ENCODE results near the gene SMTNL1.

The SMTNL1 gene

DNA sequence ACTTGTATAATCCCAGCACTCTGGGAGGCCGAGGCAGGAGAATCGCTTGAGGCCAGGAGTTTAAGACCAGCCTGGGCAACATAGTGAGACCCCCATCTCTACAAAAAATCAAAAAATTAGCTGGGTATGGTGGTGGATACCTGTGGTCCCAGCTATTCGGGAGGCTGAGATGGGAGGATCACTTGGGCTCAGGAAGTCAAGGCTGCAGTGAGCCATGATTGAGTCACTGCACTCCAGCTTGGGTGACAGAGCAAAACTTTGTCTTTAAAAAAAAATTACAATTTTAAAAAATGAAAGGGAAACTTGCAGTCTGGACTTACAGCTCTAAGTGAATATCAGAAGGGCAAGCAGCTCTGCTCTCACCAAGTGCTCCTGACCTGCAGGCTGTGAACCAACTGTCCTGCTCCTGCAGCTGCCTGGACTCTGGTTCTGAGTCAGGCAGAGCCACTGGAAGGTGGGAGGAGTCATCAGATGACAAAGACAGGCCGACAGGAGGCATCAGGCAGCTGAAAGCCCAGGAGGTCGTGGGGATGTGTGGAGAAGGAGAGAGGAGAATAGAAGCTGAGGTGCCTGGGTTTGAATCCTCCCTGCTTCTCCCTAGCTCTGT lies 9.6 kb downstream of the SMTNL1 start:
- Mint-ChIP-seq H3K4me1 (ENCODE audit: low read depth) (peaks cover 14% of the 10 kb centered on the region), H3K27ac (peak overlapping the region; percentile 88), H3K9me3 (no peaks in the 10 kb centered on the region), H3K27me3 (no peaks in the 10 kb centered on the region), H3K4me3 (no peak overlapping the region), H3K36me3 (ENCODE audit: low read depth) (peaks cover 64% of the 10 kb centered on the region)
- DNase-seq: no peak

DNA sequence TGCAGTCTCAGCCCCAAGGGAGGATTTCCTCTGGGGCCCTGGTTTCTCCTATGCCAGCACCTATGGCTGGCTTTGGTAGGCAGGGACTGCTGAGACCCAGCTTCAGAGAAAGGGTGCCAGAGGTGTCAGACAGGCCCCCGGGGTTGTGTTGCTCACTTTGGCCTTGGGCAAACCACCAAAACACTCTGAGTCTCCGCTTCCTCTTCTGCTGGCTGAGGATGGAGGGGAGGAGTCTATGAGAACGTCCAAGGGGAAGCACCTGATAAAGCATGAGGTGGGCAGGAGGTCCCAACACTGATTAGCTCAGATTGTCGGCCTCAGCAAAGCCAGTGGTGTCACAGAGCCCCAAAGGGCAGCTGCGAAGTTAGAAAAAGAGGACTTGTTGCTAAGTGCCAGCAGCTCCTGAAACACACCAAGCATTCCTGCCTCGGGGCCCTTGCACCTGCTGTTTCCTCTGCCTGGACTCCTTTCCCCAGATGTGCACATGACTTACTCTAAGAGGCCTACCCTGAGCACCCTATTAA lies 10.5 kb downstream of the SMTNL1 start:
- peak overlapping the region; percentile 88 for H3K27ac Mint-ChIP-seq

DNA sequence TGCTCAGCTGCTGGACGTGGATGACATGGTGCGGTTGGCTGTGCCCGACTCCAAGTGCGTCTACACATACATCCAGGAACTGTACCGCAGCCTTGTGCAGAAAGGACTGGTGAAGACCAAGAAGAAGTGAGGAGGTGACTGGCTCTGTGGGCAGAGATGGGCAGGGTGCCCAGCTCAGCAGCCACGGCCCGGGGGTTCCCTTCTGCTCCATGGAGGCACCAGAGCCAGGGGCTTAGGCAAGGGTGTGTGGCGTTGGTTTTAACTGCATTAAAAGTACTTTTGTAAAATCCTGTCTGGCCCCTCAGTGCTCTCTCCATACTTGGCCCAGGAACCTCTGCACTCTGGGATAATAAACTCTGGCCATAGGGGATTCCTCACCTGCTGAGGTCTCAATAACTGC lies 12.6 kb downstream of the SMTNL1 start:
- H3K4me3 Mint-ChIP-seq: no peak overlapping the region
- H3K27ac Mint-ChIP-seq: peak overlapping the region; percentile 31
- H3K27me3 Mint-ChIP-seq: no peaks in the 10 kb centered on the region
- no peaks in the 10 kb centered on the region for H3K9me3 Mint-ChIP-seq
- H3K36me3 Mint-ChIP-seq (ENCODE audit: low read depth): peaks cover 88% of the 10 kb centered on the region
- DNase-seq: no peak
- H3K4me1 Mint-ChIP-seq (ENCODE audit: low read depth): peaks cover 15% of the 10 kb centered on the region

More for the DNA sequence above, 10.5 kb downstream of the SMTNL1 start:
- Mint-ChIP-seq H3K27me3 (no peaks in the 10 kb centered on the region), H3K4me3 (no peak overlapping the region), H3K9me3 (no peaks in the 10 kb centered on the region), H3K36me3 (ENCODE audit: low read depth) (peaks cover 70% of the 10 kb centered on the region), H3K4me1 (ENCODE audit: low read depth) (peaks cover 14% of the 10 kb centered on the region)
- DNase-seq: no peak

DNA sequence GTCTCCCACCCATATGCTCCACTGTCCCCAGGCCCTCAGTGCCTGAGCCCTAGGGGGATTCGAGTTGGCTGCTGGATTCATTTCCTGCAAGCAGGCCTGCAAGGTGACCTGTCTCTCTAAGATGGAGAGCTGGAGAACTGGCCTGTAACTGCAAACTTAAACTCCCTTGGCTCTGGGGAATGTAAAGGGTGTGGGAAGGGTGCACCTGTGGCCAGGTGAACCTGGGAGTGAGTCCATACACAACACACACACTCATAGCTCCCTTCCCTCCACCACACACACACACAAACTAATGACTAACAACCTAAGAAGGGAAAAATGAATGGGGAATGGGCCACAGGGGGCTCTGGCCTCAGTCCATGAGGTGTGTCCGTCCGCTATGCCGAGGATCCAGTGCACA lies 14.5 kb downstream of the SMTNL1 start:
- Mint-ChIP-seq H3K27me3 (no peaks in the 10 kb centered on the region), H3K4me1 (ENCODE audit: low read depth) (peaks cover 19% of the 10 kb centered on the region), H3K27ac (peak overlapping the region; percentile 23), H3K36me3 (ENCODE audit: low read depth) (peaks cover 97% of the 10 kb centered on the region), H3K4me3 (no peak overlapping the region), H3K9me3 (no peaks in the 10 kb centered on the region)
- DNase-seq: no peak

- Mint-ChIP-seq H3K4me1 (ENCODE audit: low read depth) (peaks cover 14% of the 10 kb centered on the region), H3K27me3 (no peaks in the 10 kb centered on the region), H3K4me3 (no peak overlapping the region), H3K36me3 (ENCODE audit: low read depth) (peaks cover 97% of the 10 kb centered on the region), H3K9me3 (no peaks in the 10 kb centered on the region), H3K27ac (peak overlapping the region; percentile 23)
- no peak for DNase-seq
These were observed 15.1 kb downstream of the SMTNL1 start for GRCh38 chr11:57552479-57552878.

DNA sequence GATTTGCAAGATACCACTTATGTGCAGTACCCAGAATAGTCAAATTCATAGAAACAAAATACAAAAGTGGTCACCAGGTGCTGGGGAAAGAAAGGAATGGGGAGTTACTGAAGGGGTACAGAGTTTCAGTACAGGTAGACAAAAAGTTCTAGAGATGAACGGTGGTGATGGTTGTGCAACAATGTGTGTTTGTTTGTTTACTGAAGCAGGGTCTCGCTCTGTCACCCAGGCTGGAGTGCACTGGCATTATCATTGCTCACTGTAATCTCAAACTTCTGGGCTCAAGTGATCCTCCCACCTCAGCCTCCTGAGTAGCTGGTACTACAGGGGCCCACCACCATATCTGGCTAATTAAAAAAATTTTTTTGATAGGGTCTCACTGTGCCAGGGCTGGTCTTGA lies 18.0 kb downstream of the SMTNL1 start:
- Mint-ChIP-seq H3K4me1 (ENCODE audit: low read depth) (peaks cover 8% of the 10 kb centered on the region), H3K27ac (peak overlapping the region; percentile 81), H3K36me3 (ENCODE audit: low read depth) (peaks cover 97% of the 10 kb centered on the region), H3K27me3 (no peaks in the 10 kb centered on the region), H3K9me3 (no peaks in the 10 kb centered on the region), H3K4me3 (no peak overlapping the region)
- DNase-seq: no peak

DNA sequence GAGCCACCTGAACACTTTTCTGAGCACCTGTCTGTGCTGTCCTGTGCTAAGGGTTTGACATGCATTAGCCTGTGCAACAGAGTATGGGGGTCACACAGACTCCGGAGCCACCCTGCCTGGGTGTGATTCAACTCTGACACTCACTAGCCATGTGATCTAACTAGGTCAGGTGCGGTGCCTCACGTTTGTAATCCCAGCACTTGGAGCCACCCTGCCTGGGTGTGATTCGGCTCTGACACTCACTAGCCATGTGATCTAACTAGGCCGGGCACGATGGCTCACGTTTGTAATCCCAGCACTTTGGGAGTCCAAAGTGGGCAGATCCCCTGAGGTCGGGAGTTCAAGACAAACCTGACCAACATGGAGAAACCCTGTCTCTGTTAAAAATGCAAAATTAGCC lies 18.6 kb downstream of the SMTNL1 start:
- H3K27me3 Mint-ChIP-seq: no peaks in the 10 kb centered on the region
- no peak for DNase-seq
- no peaks in the 10 kb centered on the region for H3K9me3 Mint-ChIP-seq
- no peak overlapping the region for H3K27ac Mint-ChIP-seq
- H3K4me3 Mint-ChIP-seq: no peak overlapping the region
- peaks cover 91% of the 10 kb centered on the region for H3K36me3 Mint-ChIP-seq (ENCODE audit: low read depth)
- peaks cover 9% of the 10 kb centered on the region for H3K4me1 Mint-ChIP-seq (ENCODE audit: low read depth)

DNA sequence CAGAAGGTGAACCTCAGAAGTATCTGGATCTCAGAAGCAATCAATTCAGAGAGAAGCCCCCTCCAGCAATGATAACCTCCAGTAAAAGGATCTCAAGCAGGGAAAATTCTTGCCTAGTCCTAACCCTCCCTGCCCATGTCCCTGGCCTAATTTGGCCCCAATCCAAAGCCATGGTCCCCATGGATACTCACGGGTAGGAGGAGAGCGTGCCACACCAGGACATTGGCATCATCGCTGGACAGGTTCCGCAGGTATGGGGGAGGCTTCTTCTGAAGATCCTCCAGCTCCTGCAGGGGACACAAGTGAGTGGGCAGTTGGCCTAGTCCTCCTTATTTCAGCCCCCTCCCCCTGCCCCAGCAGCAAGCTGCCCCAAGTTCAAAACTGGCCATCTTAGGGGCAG lies 22.8 kb downstream of the SMTNL1 start:
- Mint-ChIP-seq H3K9me3 (no peaks in the 10 kb centered on the region), H3K27ac (peak overlapping the region; percentile 29), H3K4me3 (no peak overlapping the region), H3K4me1 (ENCODE audit: low read depth) (peaks cover 40% of the 10 kb centered on the region), H3K27me3 (no peaks in the 10 kb centered on the region), H3K36me3 (ENCODE audit: low read depth) (peaks cover 83% of the 10 kb centered on the region)
- no peak for DNase-seq

GRCh38 chr11:57562596-57562995 lies 25.2 kb downstream of the SMTNL1 start:
- Mint-ChIP-seq H3K27me3 (no peaks in the 10 kb centered on the region), H3K4me1 (ENCODE audit: low read depth) (peaks cover 51% of the 10 kb centered on the region), H3K36me3 (ENCODE audit: low read depth) (peaks cover 75% of the 10 kb centered on the region), H3K9me3 (no peaks in the 10 kb centered on the region), H3K4me3 (no peak overlapping the region), H3K27ac (peak overlapping the region; percentile 80)
- DNase-seq: no peak

- Mint-ChIP-seq H3K4me3 (peak overlapping the region; percentile 96), H3K27me3 (no peaks in the 10 kb centered on the region), H3K36me3 (ENCODE audit: low read depth) (peaks cover 48% of the 10 kb centered on the region), H3K4me1 (ENCODE audit: low read depth) (peaks cover 50% of the 10 kb centered on the region), H3K9me3 (no peaks in the 10 kb centered on the region), H3K27ac (peak overlapping the region; percentile 99)
- DNase-seq: peak; percentile 58
These were observed 28.9 kb downstream of the SMTNL1 start for GRCh38 chr11:57566005-57566904.

DNA sequence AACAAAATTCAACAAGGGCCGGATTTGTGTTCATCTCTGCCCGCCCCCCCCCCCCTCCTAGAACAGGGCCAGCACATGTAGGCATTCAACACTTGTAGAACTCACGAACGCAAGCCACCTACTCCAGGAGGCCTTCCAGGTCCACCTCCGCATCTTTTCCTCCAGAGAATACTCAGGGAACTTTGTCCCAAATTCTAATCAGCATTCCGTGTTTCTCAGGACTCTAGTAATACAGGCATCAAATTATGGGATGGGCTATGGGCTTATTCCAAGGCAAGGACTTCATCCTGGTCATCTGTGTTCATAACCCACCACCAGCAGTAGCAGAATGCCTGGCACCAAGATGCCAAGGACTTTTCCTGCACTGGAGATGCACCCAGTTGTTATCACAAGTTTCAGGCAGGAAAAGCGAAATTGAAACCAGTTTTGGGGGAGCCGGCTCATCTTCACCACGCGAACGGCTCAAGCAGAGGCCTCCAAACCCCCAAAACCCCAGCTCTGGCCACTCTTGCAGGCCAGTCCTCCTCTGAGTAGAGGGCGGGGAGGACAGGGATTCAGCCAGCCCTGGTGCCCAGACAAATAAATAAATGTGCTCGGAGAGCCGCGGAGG lies 29.6 kb downstream of the SMTNL1 start:
- Mint-ChIP-seq H3K4me1 (ENCODE audit: low read depth) (peaks cover 47% of the 10 kb centered on the region), H3K27me3 (no peaks in the 10 kb centered on the region), H3K4me3 (peak overlapping the region; percentile 96), H3K36me3 (ENCODE audit: low read depth) (peaks cover 44% of the 10 kb centered on the region), H3K27ac (peak overlapping the region; percentile 99), H3K9me3 (no peaks in the 10 kb centered on the region)
- DNase-seq: no peak

DNA sequence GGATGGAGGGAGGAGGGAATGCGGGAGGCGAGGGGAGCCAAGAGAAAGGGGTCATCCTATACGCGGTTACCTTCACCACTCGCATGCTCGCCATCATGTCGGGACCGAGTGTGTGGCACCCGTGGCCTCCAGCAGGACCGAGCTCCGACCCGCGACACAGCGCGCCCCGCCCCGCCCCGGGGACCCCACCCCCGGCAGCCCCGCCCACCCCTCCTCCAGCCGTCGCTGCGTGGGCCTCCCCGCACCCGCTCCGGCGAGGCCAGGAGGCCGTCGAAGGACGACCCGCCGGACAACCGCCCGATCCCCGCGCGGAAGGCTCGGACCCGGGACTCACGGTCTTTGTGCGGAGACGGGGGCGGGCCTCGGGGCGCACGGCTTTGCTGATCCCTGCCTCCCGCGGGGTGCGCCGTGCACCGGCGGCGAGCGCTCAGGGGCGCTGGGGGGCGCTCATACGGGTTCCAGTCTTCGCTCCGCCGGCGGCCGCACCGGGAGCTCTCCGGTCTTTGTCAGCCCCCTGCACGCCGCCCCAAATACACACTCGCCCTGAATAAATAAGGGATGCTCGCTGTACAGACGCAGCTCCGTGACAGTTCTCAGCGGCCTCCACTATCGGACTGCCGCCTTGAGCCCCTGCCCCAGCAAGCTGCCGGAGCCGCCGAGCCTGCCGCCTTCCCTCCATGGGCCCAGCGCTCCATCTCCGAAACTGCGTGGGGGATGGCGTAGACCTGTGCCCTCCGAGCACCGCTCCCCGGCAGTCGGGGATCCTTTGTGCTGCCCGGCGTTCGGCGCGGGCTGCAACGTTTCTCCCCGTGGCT lies 30.3 kb downstream of the SMTNL1 start, which contains the start of gene UBE2L6:
TSS of gene UBE2L6 (minus strand) at position 158 of the 815 bp plus-strand sequence. CDS start at position 97, 61 bp downstream.
- peak; percentile 84 for DNase-seq
- Mint-ChIP-seq H3K4me3 (peak within 1 kb of the TSS; percentile 96), H3K4me1 (ENCODE audit: low read depth) (peaks cover 41% of the 10 kb centered on the region)

GRCh38 chr11:57568330-57568766 lies 31.0 kb downstream of the SMTNL1 start:
- peak overlapping the region; percentile 96 for H3K4me3 Mint-ChIP-seq
- no peaks in the 10 kb centered on the region for H3K27me3 Mint-ChIP-seq
- peak overlapping the region; percentile 98 for H3K27ac Mint-ChIP-seq
- H3K36me3 Mint-ChIP-seq (ENCODE audit: low read depth): peaks cover 36% of the 10 kb centered on the region
- peaks cover 36% of the 10 kb centered on the region for H3K4me1 Mint-ChIP-seq (ENCODE audit: low read depth)
- no peaks in the 10 kb centered on the region for H3K9me3 Mint-ChIP-seq
- DNase-seq: peak; percentile 94

More for the DNA sequence above, 30.3 kb downstream of the SMTNL1 start, which contains the start of gene UBE2L6:
- H3K9me3 Mint-ChIP-seq: no peaks in the 10 kb centered on the region
- peak within 1 kb of the TSS; percentile 99 for H3K27ac Mint-ChIP-seq
- H3K27me3 Mint-ChIP-seq: no peaks in the 10 kb centered on the region
- H3K36me3 Mint-ChIP-seq (ENCODE audit: low read depth): peaks cover 40% of the 10 kb centered on the region

GRCh38 chr11:57571606-57572005 lies 34.2 kb downstream of the SMTNL1 start:
- Mint-ChIP-seq H3K4me1 (ENCODE audit: low read depth) (peaks cover 9% of the 10 kb centered on the region), H3K9me3 (no peaks in the 10 kb centered on the region), H3K27ac (no peak overlapping the region), H3K27me3 (peaks cover 7% of the 10 kb centered on the region), H3K4me3 (no peak overlapping the region), H3K36me3 (ENCODE audit: low read depth) (peaks cover 10% of the 10 kb centered on the region)
- no peak for DNase-seq
